Effector memory CD4-positive, alpha-beta T cell (primary cell): ENCODE measurements around the gene DEK.
"Not testable (repeated sequence)": the region's sequence is repeated elsewhere in the genome, so short reads cannot be mapped to it uniquely, and the experiment has no call there.

Experiments
- DNase-seq, 3 donors: peaks; one replicate each; pipeline ENCODE4 v3.0.0-alpha.2; 2020
- H3K27ac ChIP-seq: 2 replicates; pipeline ENCODE4 v1.7.0; 2013; ENCODE audit warnings: mild to moderate bottlenecking, low read length, moderate library complexity; ENCODE audit not compliant: insufficient read depth, poor library complexity, severe bottlenecking
- H3K27me3 ChIP-seq: replicated peaks from 2 replicates; pipeline ENCODE4 v1.7.0; 2013; ENCODE audit warnings: mild to moderate bottlenecking, low read length; ENCODE audit not compliant: insufficient read depth, control insufficient read depth, poor library complexity, severe bottlenecking
- H3K36me3 ChIP-seq: 2 replicates; pipeline ENCODE4 v1.7.0; 2013; ENCODE audit warnings: mild to moderate bottlenecking, low read length, moderate library complexity; ENCODE audit not compliant: control insufficient read depth, insufficient read depth
- H3K4me1 ChIP-seq: 2 replicates; pipeline ENCODE4 v1.7.0; 2013; ENCODE audit warnings: low read length, mild to moderate bottlenecking; ENCODE audit not compliant: control insufficient read depth, insufficient read depth, poor library complexity, severe bottlenecking
- H3K4me3 ChIP-seq: 2 replicates; pipeline ENCODE4 v1.7.0; 2013; ENCODE audit warnings: low read length, low read depth, mild to moderate bottlenecking; ENCODE audit not compliant: insufficient read depth, poor library complexity, severe bottlenecking
- H3K9me3 ChIP-seq: 2 replicates; pipeline ENCODE4 v1.7.0; 2013; ENCODE audit warnings: mild to moderate bottlenecking, low read length, moderate library complexity; ENCODE audit not compliant: control insufficient read depth

Gene DEK

GRCh38 chr6:18209539-18210197, 54.7 kb downstream of the DEK start:
- DNase-seq, result no peak
- Histone ChIP-seq H3K4me1 (no peaks in the 10 kb centered on the region), H3K36me3 (peaks cover 4% of the 10 kb centered on the region), H3K27me3 (no peaks in the 10 kb centered on the region), H3K9me3 (no peaks in the 10 kb centered on the region), H3K4me3 (no peak overlapping the region), H3K27ac (no peak overlapping the region)

GRCh38 chr6:18208778-18209177, 55.6 kb downstream of the DEK start:
- not testable (repeated sequence) for H3K27ac ChIP-seq, H3K27me3 ChIP-seq, H3K4me3 ChIP-seq, DNase-seq, H3K4me1 ChIP-seq, H3K36me3 ChIP-seq, H3K9me3 ChIP-seq

GRCh38 chr6:18207949-18208348, 56.4 kb downstream of the DEK start:
- DNase-seq, result no peak
- Histone ChIP-seq H3K9me3 (no peaks in the 10 kb centered on the region), H3K27me3 (no peaks in the 10 kb centered on the region), H3K4me3 (no peak overlapping the region), H3K4me1 (no peaks in the 10 kb centered on the region), H3K36me3 (peaks cover 7% of the 10 kb centered on the region), H3K27ac (no peak overlapping the region)

- no peaks in the 10 kb centered on the region for H3K27me3 ChIP-seq
- no peak for DNase-seq
- H3K9me3 ChIP-seq, result no peaks in the 10 kb centered on the region
- no peak overlapping the region for H3K4me3 ChIP-seq
- H3K27ac ChIP-seq, result no peak overlapping the region
- peaks cover 10% of the 10 kb centered on the region for H3K36me3 ChIP-seq
- H3K4me1 ChIP-seq, result no peaks in the 10 kb centered on the region
Measured at GRCh38 chr6:18207438-18207837, 56.9 kb downstream of the DEK start.

GRCh38 chr6:18206591-18206990, 57.7 kb downstream of the DEK start:
- Histone ChIP-seq H3K27ac (no peak overlapping the region), H3K4me1 (no peaks in the 10 kb centered on the region), H3K27me3 (no peaks in the 10 kb centered on the region), H3K9me3 (no peaks in the 10 kb centered on the region), H3K36me3 (peaks cover 12% of the 10 kb centered on the region), H3K4me3 (no peak overlapping the region)
- DNase-seq, result no peak

- no peaks in the 10 kb centered on the region for H3K9me3 ChIP-seq
- no peak overlapping the region for H3K4me3 ChIP-seq
- peaks cover 25% of the 10 kb centered on the region for H3K36me3 ChIP-seq
- no peaks in the 10 kb centered on the region for H3K27me3 ChIP-seq
- DNase-seq, result no peak
- no peaks in the 10 kb centered on the region for H3K4me1 ChIP-seq
- no peak overlapping the region for H3K27ac ChIP-seq
Measured at GRCh38 chr6:18204691-18205090, 59.6 kb downstream of the DEK start.

GRCh38 chr6:18203786-18204185, 60.5 kb downstream of the DEK start:
- Histone ChIP-seq H3K36me3 (peaks cover 21% of the 10 kb centered on the region), H3K4me1 (no peaks in the 10 kb centered on the region), H3K4me3 (no peak overlapping the region), H3K27ac (no peak overlapping the region), H3K27me3 (no peaks in the 10 kb centered on the region), H3K9me3 (no peaks in the 10 kb centered on the region)
- DNase-seq, result no peak

- Histone ChIP-seq H3K27ac (no peak overlapping the region), H3K4me3 (no peak overlapping the region), H3K9me3 (no peaks in the 10 kb centered on the region), H3K4me1 (no peaks in the 10 kb centered on the region), H3K36me3 (peaks cover 6% of the 10 kb centered on the region), H3K27me3 (no peaks in the 10 kb centered on the region)
- no peak for DNase-seq
Measured at GRCh38 chr6:18192026-18192425, 72.3 kb downstream of the DEK start.

- Histone ChIP-seq H3K4me3 (no peak overlapping the region), H3K36me3 (peaks cover 6% of the 10 kb centered on the region), H3K4me1 (no peaks in the 10 kb centered on the region), H3K27me3 (no peaks in the 10 kb centered on the region), H3K9me3 (no peaks in the 10 kb centered on the region), H3K27ac (no peak overlapping the region)
- DNase-seq, result no peak
Measured at GRCh38 chr6:18189196-18189595, 75.1 kb downstream of the DEK start.

GRCh38 chr6:18187701-18188100, 76.6 kb downstream of the DEK start:
- Histone ChIP-seq H3K4me1 (no peaks in the 10 kb centered on the region), H3K27ac (no peak overlapping the region), H3K36me3 (peaks cover 6% of the 10 kb centered on the region), H3K27me3 (no peaks in the 10 kb centered on the region), H3K4me3 (no peak overlapping the region), H3K9me3 (no peaks in the 10 kb centered on the region)
- DNase-seq, result no peak
